ENCODE measurements around the gene SLCO3A1.
"Not testable (repeated sequence)": the region's sequence is repeated elsewhere in the genome, so short reads cannot be mapped to it uniquely, and the experiment has no call there.

Gene SLCO3A1

GRCh38 chr15:92207601-92208000, 354.1 kb downstream of the SLCO3A1 start:
- DNase-seq (ENCODE audit: low read depth in 3 of 3), result not testable (repeated sequence)
